ENCODE data around the gene WDR27.

WDR27 gene

GRCh38 chr6:169738976-169739529 lies 37.2 kb upstream of the WDR27 start:
- Histone ChIP-seq H3K18ac (ENCODE audit: low read depth in 1 of 2, low read length in 2 of 2) (no peak overlapping the region), H2BK5ac (ENCODE audit: low read depth, low read length, poor library complexity, severe bottlenecking) (no peak overlapping the region), H3K79me1 (replicated peaks; ENCODE audit: low read length, poor library complexity, severe bottlenecking) (no peaks in the 10 kb centered on the region), H3K14ac (ENCODE audit: low read length in 2 of 2) (no peak overlapping the region), H3K9ac (ENCODE audit: low read length) (peak overlapping the region; percentile 51), H4K91ac (ENCODE audit: low read length) (no peak overlapping the region), H3K4me3 (ENCODE audit: insufficient read depth in 1 of 2, low read depth in 1 of 2, low read length in 2 of 2) (no peak overlapping the region), H3K9me3 (ENCODE audit: control insufficient read depth, low read length) (no peaks in the 10 kb centered on the region), H2AFZ (ENCODE audit: low read depth, low read length) (no peak overlapping the region), H2BK120ac (ENCODE audit: low read depth, low read length) (no peak overlapping the region), H3K23ac (ENCODE audit: low read length in 2 of 2) (no peak overlapping the region), H3K4ac (ENCODE audit: low read depth in 1 of 2, low read length in 2 of 2) (no peak overlapping the region), H2AK5ac (ENCODE audit: low read length, severe bottlenecking) (no peak overlapping the region), H3K4me2 (ENCODE audit: low read length, poor library complexity, severe bottlenecking) (no peak overlapping the region), H4K8ac (ENCODE audit: low read length) (no peak overlapping the region), H2BK12ac (ENCODE audit: low read length in 2 of 2) (no peak overlapping the region), H3K36me3 (ENCODE audit: control insufficient read depth in 1 of 2, insufficient read depth in 2 of 2, low read depth in 1 of 2, low read length in 2 of 2) (no peaks in the 10 kb centered on the region), H3K27me3 (ENCODE audit: control insufficient read depth in 1 of 2, insufficient read depth in 1 of 2, low read length in 2 of 2) (peaks cover 0 to 4% of the 10 kb centered on the region in 2 experiments), H2BK15ac (ENCODE audit: low read depth, poor library complexity, severe bottlenecking) (no peak overlapping the region), H3K4me1 (ENCODE audit: control insufficient read depth, insufficient read depth, low read depth, low read length) (no peaks in the 10 kb centered on the region), H3K27ac (ENCODE audit: low read length, poor library complexity, severe bottlenecking) (no peak overlapping the region)
- DNase-seq, result no peak
- 91% methylated on average over 1 of the region's 2 CpGs for WGBS

GRCh38 chr6:169738204-169738975 lies 36.6 kb upstream of the WDR27 start:
- H3K23ac ChIP-seq (ENCODE audit: low read length in 2 of 2), result no peak overlapping the region
- peaks cover 0 to 4% of the 10 kb centered on the region in 2 experiments for H3K27me3 ChIP-seq (ENCODE audit: control insufficient read depth in 1 of 2, insufficient read depth in 1 of 2, low read length in 2 of 2)
- H3K79me1 ChIP-seq (replicated peaks; ENCODE audit: low read length, poor library complexity, severe bottlenecking), result no peaks in the 10 kb centered on the region
- H2AFZ ChIP-seq (ENCODE audit: low read depth, low read length), result no peak overlapping the region
- no peak overlapping the region for H2BK5ac ChIP-seq (ENCODE audit: low read depth, low read length, poor library complexity, severe bottlenecking)
- no peak overlapping the region for H2BK12ac ChIP-seq (ENCODE audit: low read length in 2 of 2)
- H2BK15ac ChIP-seq (ENCODE audit: low read depth, poor library complexity, severe bottlenecking), result no peak overlapping the region
- H3K9ac ChIP-seq (ENCODE audit: low read length), result peak overlapping the region; percentile 51
- H3K4ac ChIP-seq (ENCODE audit: low read depth in 1 of 2, low read length in 2 of 2), result no peak overlapping the region
- H4K91ac ChIP-seq (ENCODE audit: low read length), result no peak overlapping the region
- H3K4me3 ChIP-seq (ENCODE audit: insufficient read depth in 1 of 2, low read depth in 1 of 2, low read length in 2 of 2), result peak overlapping the region in 1 of 2 experiments; percentile 47
- H2BK120ac ChIP-seq (ENCODE audit: low read depth, low read length), result no peak overlapping the region
- no peaks in the 10 kb centered on the region for H3K4me1 ChIP-seq (ENCODE audit: control insufficient read depth, insufficient read depth, low read depth, low read length)
- no peak overlapping the region for H3K14ac ChIP-seq (ENCODE audit: low read length in 2 of 2)
- no peaks in the 10 kb centered on the region for H3K36me3 ChIP-seq (ENCODE audit: control insufficient read depth in 1 of 2, insufficient read depth in 2 of 2, low read depth in 1 of 2, low read length in 2 of 2)
- H3K4me2 ChIP-seq (ENCODE audit: low read length, poor library complexity, severe bottlenecking), result no peak overlapping the region
- H4K8ac ChIP-seq (ENCODE audit: low read length), result no peak overlapping the region
- H2AK5ac ChIP-seq (ENCODE audit: low read length, severe bottlenecking), result no peak overlapping the region
- no peak for DNase-seq
- H3K9me3 ChIP-seq (ENCODE audit: control insufficient read depth, low read length), result no peaks in the 10 kb centered on the region
- no peak overlapping the region for H3K27ac ChIP-seq (ENCODE audit: low read length, poor library complexity, severe bottlenecking)
- no peak overlapping the region for H3K18ac ChIP-seq (ENCODE audit: low read depth in 1 of 2, low read length in 2 of 2)
- WGBS, result 85% methylated on average over 9 of the region's 9 CpGs

- Histone ChIP-seq H4K91ac (ENCODE audit: low read length) (no peak overlapping the region), H3K4me3 (ENCODE audit: insufficient read depth in 1 of 2, low read depth in 1 of 2, low read length in 2 of 2) (no peak overlapping the region), H3K18ac (ENCODE audit: low read depth in 1 of 2, low read length in 2 of 2) (no peak overlapping the region), H3K4me1 (ENCODE audit: control insufficient read depth, insufficient read depth, low read depth, low read length) (peaks cover 2% of the 10 kb centered on the region), H3K23ac (ENCODE audit: low read length in 2 of 2) (no peak overlapping the region), H3K4me2 (ENCODE audit: low read length, poor library complexity, severe bottlenecking) (no peak overlapping the region), H2AFZ (ENCODE audit: low read depth, low read length) (no peak overlapping the region), H3K9ac (ENCODE audit: low read length) (no peak overlapping the region), H3K9me3 (ENCODE audit: control insufficient read depth, low read length) (no peaks in the 10 kb centered on the region), H2BK5ac (ENCODE audit: low read depth, low read length, poor library complexity, severe bottlenecking) (no peak overlapping the region), H3K36me3 (ENCODE audit: control insufficient read depth in 1 of 2, insufficient read depth in 2 of 2, low read depth in 1 of 2, low read length in 2 of 2) (no peaks in the 10 kb centered on the region), H2BK12ac (ENCODE audit: low read length in 2 of 2) (no peak overlapping the region), H2BK120ac (ENCODE audit: low read depth, low read length) (no peak overlapping the region), H3K27ac (ENCODE audit: low read length, poor library complexity, severe bottlenecking) (no peak overlapping the region), H3K79me1 (replicated peaks; ENCODE audit: low read length, poor library complexity, severe bottlenecking) (no peaks in the 10 kb centered on the region), H3K27me3 (ENCODE audit: control insufficient read depth in 1 of 2, insufficient read depth in 1 of 2, low read length in 2 of 2) (no peaks in the 10 kb centered on the region), H2AK5ac (ENCODE audit: low read length, severe bottlenecking) (no peak overlapping the region), H3K14ac (ENCODE audit: low read length in 2 of 2) (no peak overlapping the region), H4K8ac (ENCODE audit: low read length) (no peak overlapping the region), H3K4ac (ENCODE audit: low read depth in 1 of 2, low read length in 2 of 2) (no peak overlapping the region), H2BK15ac (ENCODE audit: low read depth, poor library complexity, severe bottlenecking) (no peak overlapping the region)
- no peak for DNase-seq
Measured at GRCh38 chr6:169729961-169730360, 28.1 kb upstream of the WDR27 start.

- Histone ChIP-seq H2BK12ac (ENCODE audit: low read length in 2 of 2) (no peak overlapping the region), H3K27me3 (ENCODE audit: control insufficient read depth in 1 of 2, insufficient read depth in 1 of 2, low read length in 2 of 2) (no peaks in the 10 kb centered on the region), H2BK15ac (ENCODE audit: low read depth, poor library complexity, severe bottlenecking) (no peak overlapping the region), H3K4me3 (ENCODE audit: insufficient read depth in 1 of 2, low read depth in 1 of 2, low read length in 2 of 2) (no peak overlapping the region), H3K23ac (ENCODE audit: low read length in 2 of 2) (no peak overlapping the region), H2BK5ac (ENCODE audit: low read depth, low read length, poor library complexity, severe bottlenecking) (no peak overlapping the region), H4K91ac (ENCODE audit: low read length) (no peak overlapping the region), H3K79me1 (replicated peaks; ENCODE audit: low read length, poor library complexity, severe bottlenecking) (peaks cover 3% of the 10 kb centered on the region), H2AK5ac (ENCODE audit: low read length, severe bottlenecking) (no peak overlapping the region), H3K27ac (ENCODE audit: low read length, poor library complexity, severe bottlenecking) (no peak overlapping the region), H2AFZ (ENCODE audit: low read depth, low read length) (no peak overlapping the region), H3K4ac (ENCODE audit: low read depth in 1 of 2, low read length in 2 of 2) (no peak overlapping the region), H2BK120ac (ENCODE audit: low read depth, low read length) (no peak overlapping the region), H3K36me3 (ENCODE audit: control insufficient read depth in 1 of 2, insufficient read depth in 2 of 2, low read depth in 1 of 2, low read length in 2 of 2) (no peaks in the 10 kb centered on the region), H3K9me3 (ENCODE audit: control insufficient read depth, low read length) (no peaks in the 10 kb centered on the region), H3K9ac (ENCODE audit: low read length) (no peak overlapping the region), H3K4me1 (ENCODE audit: control insufficient read depth, insufficient read depth, low read depth, low read length) (peaks cover 7% of the 10 kb centered on the region), H4K8ac (ENCODE audit: low read length) (no peak overlapping the region), H3K4me2 (ENCODE audit: low read length, poor library complexity, severe bottlenecking) (no peak overlapping the region), H3K14ac (ENCODE audit: low read length in 2 of 2) (no peak overlapping the region), H3K18ac (ENCODE audit: low read depth in 1 of 2, low read length in 2 of 2) (no peak overlapping the region)
- DNase-seq, result no peak
Measured at GRCh38 chr6:169726963-169727362, 25.1 kb upstream of the WDR27 start.
